Activated CD8-positive, alpha-beta memory T cell treated with anti-CD3 and anti-CD28 coated beads, Interleukin-2, amount 50 U/mL, for 24 hours (primary cell): ENCODE data around the gene OR51I1.

ENCODE experiments used
- DNase-seq: peaks from one replicate; pipeline ENCODE4 v3.0.0-alpha.2; 2020; ENCODE audit errors: extremely low read depth

The OR51I1 gene

GRCh38 chr11:5441414-5441813 is at the start of gene OR51I1:
TSS of gene OR51I1 (minus strand) at chr11:5441514. CDS start at chr11:5441514, 0 bp downstream.
- DNase-seq: no peak

DNA sequence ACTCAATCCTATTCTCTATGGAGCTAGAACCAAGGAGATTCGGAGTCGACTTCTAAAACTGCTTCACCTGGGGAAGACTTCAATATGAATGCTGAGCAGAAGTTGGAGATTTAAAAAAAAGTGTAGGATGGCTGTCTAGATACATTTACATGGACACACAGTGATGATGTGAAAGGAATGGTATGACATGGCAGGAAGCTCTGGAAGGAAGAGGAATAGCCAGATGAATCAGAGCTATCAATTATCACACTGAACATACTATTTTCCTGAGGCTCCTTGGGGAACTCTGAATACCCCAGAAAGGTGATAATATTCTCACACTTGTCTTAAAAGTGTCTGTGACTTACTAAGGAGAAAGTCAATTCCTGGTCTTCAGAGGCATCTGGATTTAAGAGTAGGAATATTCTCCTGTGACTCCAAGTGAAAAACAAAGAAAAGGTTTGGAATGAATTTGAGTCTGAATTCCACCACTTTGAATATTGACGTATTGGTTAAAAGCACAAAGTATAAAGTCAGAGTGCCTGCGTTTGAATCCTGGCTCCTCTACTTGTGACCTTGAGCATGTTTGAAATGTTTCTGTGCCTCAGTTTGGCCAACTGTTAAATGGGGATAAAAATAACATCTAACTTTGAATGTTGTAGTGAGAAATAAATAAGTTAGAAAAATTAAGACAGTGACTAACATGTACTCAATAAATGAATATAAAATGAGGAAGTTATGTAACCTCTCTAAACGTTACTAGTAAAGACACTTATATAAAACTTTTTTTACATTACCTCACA is 48.5 kb upstream of the OR51I1 start:
- DNase-seq: no peak

- DNase-seq: no peak
Observed at GRCh38 chr11:5488798-5489399, 47.6 kb upstream of the OR51I1 start.

DNA sequence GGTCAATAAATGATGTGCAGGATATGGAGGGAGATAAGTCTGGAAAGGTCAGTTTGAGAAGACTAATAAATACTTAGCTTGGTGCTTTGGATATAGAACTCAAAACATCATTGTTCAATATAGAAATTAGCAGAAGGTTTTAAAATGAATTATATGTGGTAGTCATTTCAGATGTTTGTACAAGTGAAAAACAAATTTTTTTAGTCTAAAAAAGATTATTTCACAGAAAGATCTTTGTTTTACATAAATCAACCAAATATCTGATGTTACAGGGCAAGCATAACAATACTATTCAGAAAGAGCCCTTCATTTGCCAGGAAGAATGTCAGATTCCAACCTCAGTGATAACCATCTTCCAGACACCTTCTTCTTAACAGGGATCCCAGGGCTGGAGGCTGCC is 47.1 kb upstream of the OR51I1 start, which contains the start of gene OR52D1:
Gene OR52D1, plus strand, starts transcription at position 301 of the 400 bp plus-strand sequence. Its CDS starts 22 bp downstream, at position 323.
- DNase-seq: no peak

DNA sequence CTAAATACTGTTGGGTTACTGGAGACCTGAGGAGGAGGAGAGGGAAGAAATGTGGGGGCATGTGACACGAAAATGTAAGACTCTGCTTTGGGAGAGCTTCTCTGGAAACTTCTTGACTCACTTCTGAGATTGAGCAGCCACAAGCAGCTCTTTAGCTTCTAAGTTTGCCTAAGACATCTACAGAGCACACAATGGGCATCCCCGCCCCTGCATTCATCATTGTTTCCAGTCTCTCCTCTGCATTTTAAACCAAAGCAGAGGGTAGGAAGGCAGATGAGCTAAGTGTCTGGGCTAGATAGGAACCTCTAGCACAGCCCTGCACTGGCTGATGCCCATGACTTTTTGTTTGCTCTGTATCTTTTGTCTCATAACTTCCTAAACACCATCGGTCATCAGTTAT is 45.1 kb upstream of the OR51I1 start:
- no peak for DNase-seq

- no peak for DNase-seq
Observed at GRCh38 chr11:5486003-5486402, 44.7 kb upstream of the OR51I1 start.

- DNase-seq: no peak
Observed at GRCh38 chr11:5476186-5476819, 35.0 kb upstream of the OR51I1 start.

- DNase-seq: no peak
Observed at GRCh38 chr11:5473921-5474320, 32.6 kb upstream of the OR51I1 start.

DNA sequence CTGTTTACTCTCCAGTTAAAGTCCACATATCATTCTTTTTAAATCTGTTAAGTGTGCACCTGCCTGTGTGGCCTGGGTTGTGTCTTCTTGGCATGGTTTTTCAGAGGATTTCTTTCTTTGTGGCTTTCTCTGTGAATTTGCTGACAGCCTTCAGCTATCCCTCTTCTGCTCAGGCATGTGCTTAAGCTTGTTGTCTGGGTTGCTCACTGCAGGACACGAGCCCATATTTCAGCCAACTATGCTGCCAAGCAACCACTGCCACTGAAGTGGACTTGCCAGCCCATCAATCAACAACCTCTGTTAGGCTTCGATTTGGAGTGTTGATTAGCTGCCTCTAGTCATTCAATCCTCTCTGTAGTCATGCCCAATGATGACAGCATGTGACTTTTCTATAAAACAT is 26.2 kb upstream of the OR51I1 start:
- no peak for DNase-seq

GRCh38 chr11:5460983-5461621 is 19.8 kb upstream of the OR51I1 start:
- no peak for DNase-seq

DNA sequence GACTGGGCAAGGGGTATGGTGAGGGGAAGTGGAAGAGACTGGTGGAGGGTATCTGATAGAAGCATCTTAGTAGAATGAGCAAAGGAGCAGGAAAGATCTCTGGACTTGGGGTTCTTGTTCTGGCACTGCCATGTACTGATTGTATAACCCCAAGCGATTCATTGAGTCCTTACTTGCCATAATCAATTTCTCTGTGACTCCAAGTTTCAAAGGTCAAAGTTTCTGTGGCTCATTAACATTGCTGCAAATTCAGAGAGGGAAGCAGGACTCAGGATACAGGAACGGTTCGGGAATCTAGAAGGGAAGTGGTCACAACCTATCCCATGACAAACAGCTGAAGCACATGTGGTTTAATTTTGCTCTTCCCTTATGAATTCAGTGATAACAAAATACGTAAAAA is 8.1 kb upstream of the OR51I1 start:
- DNase-seq: no peak

- no peak for DNase-seq
Observed at GRCh38 chr11:5449023-5449422, 7.7 kb upstream of the OR51I1 start, which contains the start of gene OR51I2. TSS of gene OR51I2 (plus strand) at chr11:5449323. CDS start at chr11:5453489, 4,166 bp downstream.

- DNase-seq: no peak
Observed at GRCh38 chr11:5443835-5444393, 2.6 kb upstream of the OR51I1 start.

DNA sequence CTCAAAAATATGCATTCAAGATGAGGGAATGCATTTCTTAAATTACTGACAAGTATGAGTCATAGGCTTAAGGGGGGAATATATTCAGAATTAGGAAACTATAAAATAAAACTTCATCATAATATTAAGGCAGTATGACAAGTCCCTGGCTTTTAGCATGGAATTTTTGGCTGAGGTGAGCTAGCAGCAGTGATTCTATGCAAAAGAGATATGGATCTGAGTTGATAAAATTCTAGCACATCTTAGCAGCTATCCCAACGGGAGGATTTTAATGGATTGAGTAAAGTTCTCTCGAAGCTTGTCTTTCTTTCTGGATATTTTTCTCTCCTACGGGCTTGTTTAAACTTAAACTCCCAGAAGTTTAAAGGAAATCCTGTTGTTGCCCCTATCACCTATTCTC is 18.2 kb downstream of the OR51I1 start:
- DNase-seq: no peak

GRCh38 chr11:5421811-5422210 is 19.5 kb downstream of the OR51I1 start, which contains the start of gene OR51Q1:
TSS of gene OR51Q1 (plus strand) at chr11:5422111. CDS start at chr11:5422201, 90 bp downstream.
- DNase-seq: no peak

DNA sequence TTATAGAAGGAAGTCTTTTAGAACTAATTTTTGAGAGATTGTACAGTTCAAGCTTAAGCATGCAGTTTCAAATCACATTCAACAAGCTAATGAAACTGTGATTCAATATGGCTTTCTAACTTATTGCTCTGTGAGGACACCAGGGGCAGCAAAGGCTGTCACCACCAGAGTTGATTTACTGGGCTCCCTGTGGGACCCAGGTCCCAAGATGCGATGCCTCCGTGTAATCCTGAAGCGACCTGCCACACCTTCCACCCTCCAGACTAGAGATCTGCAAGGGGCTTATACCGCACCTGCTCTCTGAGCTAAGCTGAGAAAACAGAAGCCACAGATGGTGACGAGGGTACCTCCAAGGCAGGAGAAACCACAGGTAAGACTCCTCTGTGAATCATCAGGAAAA is 20.3 kb downstream of the OR51I1 start:
- no peak for DNase-seq

DNA sequence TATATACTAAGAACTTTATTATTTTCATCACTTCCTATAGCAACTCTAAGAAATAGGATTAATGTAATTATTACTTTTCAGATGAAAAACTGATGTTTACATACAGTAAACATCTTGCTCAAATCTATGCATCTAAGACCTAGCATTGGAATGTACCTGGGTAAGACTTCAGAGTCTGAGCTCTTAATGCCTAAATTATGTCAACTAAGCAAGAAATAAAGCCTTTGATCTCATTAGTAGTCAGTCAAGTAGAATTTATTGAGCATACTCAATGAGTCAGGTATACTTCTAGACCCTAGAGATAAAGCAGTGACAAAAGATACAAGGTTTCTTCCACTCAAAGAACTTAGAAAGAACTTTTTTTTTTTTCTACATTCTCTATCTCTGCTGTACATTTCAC is 36.1 kb downstream of the OR51I1 start:
- DNase-seq: no peak

DNA sequence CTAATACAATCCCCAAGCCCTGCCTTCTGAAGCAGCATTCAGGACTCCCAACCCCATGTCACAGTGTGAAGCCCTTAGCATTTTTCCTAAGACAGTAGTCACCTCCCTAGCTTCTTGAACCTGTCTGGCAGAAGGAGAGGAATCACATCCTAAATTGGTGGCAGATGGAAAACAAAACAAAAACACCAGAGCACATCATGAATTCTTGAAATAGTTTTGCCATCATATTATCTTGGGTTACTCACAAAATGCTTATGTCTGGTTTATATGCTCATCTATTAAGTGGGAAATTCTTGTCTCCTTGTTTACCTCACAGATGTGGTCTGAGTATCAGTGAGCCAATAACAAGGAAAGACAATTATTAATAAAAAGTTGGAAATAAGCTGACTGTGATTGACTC is 42.4 kb downstream of the OR51I1 start:
- DNase-seq: no peak

DNA sequence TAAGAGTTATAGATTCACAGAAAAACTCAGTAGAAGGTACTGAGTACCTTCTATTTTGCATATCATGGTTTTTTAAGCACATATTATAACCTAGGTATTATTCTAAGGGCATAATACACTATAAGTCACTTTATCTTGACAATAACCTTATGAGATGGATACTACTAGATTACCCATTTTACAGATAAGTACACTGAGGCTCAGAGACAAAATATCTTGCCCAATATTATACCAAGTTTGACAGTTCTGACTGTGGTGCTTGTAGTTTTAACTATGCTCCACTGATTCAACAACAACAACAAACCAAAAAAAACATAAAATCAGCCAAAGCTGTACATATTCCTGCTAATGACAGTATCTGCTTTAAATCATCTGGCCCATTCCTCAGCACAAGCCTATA is 47.2 kb downstream of the OR51I1 start:
- no peak for DNase-seq
